Karpas-422 (cell line): Measurements from ENCODE around the gene PTPRG. TPM values are rescaled to one million over a fixed set of nuclear protein-coding genes. Genes with fewer than 3 reads are reported as not detected.

Source experiments
- DNase-seq: peaks from one replicate; pipeline ENCODE4 v3.0.0-alpha.2; 2015
- H2AFZ ChIP-seq: fragments of 200-600 bp; sonication (generic); 2 replicates; pipeline ENCODE4 v1.6.1; 2014; ENCODE audit warnings: antibody characterized with exemption, low read length, mixed read lengths
- H3K27ac ChIP-seq: fragments of 200-600 bp; sonication (generic); 2 replicates; pipeline ENCODE4 v1.5.1; 2014; ENCODE audit warnings: mild to moderate bottlenecking, low read length, moderate library complexity
- H3K27me3 ChIP-seq: fragments of 200-600 bp; sonication (generic); 2 replicates; pipeline ENCODE4 v1.6.1; 2014; ENCODE audit warnings: low read length, mixed read lengths
- H3K36me3 ChIP-seq: fragments of 200-600 bp; sonication (generic); 2 replicates; pipeline ENCODE4 v1.6.1; 2014; ENCODE audit warnings: low read length, mixed read lengths; ENCODE audit not compliant: insufficient read depth
- H3K4me1 ChIP-seq: fragments of 200-600 bp; sonication (generic); 2 replicates; pipeline ENCODE4 v1.6.1; 2014; ENCODE audit warnings: mild to moderate bottlenecking, low read length, mixed read lengths
- H3K4me2 ChIP-seq: fragments of 200-600 bp; sonication (generic); 2 replicates; pipeline ENCODE4 v1.6.1; 2014; ENCODE audit warnings: low read length, low read depth, mild to moderate bottlenecking; ENCODE audit not compliant: poor library complexity, severe bottlenecking
- H3K4me3 ChIP-seq: fragments of 200-600 bp; sonication (generic); 2 replicates; pipeline ENCODE4 v1.5.1; 2014; ENCODE audit warnings: mild to moderate bottlenecking, antibody characterized with exemption, low read length, mixed read lengths
- H3K79me2 ChIP-seq: fragments of 200-600 bp; sonication (generic); 2 replicates; pipeline ENCODE4 v1.6.1; 2014; ENCODE audit warnings: mild to moderate bottlenecking, low read length, mixed read lengths
- H3K9ac ChIP-seq: fragments of 200-600 bp; sonication (generic); 2 replicates; pipeline ENCODE4 v1.6.0; 2014; ENCODE audit warnings: low read length
- H3K9me2 ChIP-seq: fragments of 200-600 bp; sonication (generic), shearing (Covaris generic); replicated peaks from 2 replicates; pipeline ENCODE4 v1.6.0; 2014; ENCODE audit warnings: mild to moderate bottlenecking, low read length, moderate library complexity; ENCODE audit not compliant: insufficient read depth
- H3K9me3 ChIP-seq: fragments of 300-700, 200-600 bp; sonication (generic); 2 replicates; pipeline ENCODE4 v1.6.1; 2014; ENCODE audit warnings: low read length, mixed read lengths
- H4K20me1 ChIP-seq: fragments of 200-600 bp; sonication (generic); 2 replicates; pipeline ENCODE4 v1.6.1; 2014; ENCODE audit warnings: mild to moderate bottlenecking, antibody characterized with exemption, low read length, low read depth; ENCODE audit not compliant: insufficient read depth
- total RNA-seq: library from RNA; depleted of rRNA; stranded (reverse); fragments of >200 nt; shearing (Covaris generic); gene quantifications from 2 replicates; pipeline ENCODE4 v1.2.3, GENCODE V29; 2014; ENCODE audit warnings: low replicate concordance

Gene PTPRG
- total RNA-seq, 1 experiment from 2014 or later: not detected

- Histone ChIP-seq H2AFZ (no peak overlapping the region), H3K9me2 (no peaks in the 10 kb centered on the region), H3K27ac (no peak overlapping the region), H3K4me3 (no peak overlapping the region), H3K4me1 (no peaks in the 10 kb centered on the region), H3K79me2 (no peaks in the 10 kb centered on the region), H4K20me1 (no peaks in the 10 kb centered on the region), H3K4me2 (no peak overlapping the region), H3K27me3 (no peaks in the 10 kb centered on the region), H3K9ac (no peak overlapping the region), H3K9me3 (no peaks in the 10 kb centered on the region; the same call in 1 of the 2 replicates), H3K36me3 (no peaks in the 10 kb centered on the region)
- DNase-seq: no peak
Observed at GRCh38 chr3:61769266-61769990, 208.1 kb downstream of the PTPRG start.

DNA sequence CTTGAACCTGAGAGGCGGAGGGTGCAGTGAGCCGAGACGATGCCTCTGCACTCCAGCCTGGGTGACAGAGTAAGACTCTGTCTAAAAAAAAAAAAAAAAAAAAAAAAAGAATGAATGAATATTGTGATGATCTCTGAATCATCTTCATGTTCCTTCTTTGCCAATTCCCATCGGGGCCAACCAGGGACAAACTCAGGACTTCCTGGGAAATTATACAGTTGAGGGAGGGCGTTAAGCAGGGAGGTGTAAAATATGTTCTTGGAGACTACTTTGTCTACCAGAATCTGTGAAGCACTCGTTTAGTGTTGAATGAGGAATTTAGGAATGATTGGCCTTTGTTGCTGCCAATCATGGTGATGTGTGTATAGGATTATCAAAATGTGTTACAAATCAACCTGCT is 210.6 kb downstream of the PTPRG start:
- Histone ChIP-seq H3K79me2 (no peaks in the 10 kb centered on the region), H3K27ac (no peak overlapping the region), H3K9me3 (no peaks in the 10 kb centered on the region; the same call in 1 of the 2 replicates), H3K27me3 (no peaks in the 10 kb centered on the region), H3K4me3 (no peak overlapping the region), H3K4me2 (no peak overlapping the region), H3K9ac (no peak overlapping the region), H4K20me1 (no peaks in the 10 kb centered on the region), H3K4me1 (no peaks in the 10 kb centered on the region), H3K9me2 (no peaks in the 10 kb centered on the region), H3K36me3 (no peaks in the 10 kb centered on the region), H2AFZ (no peak overlapping the region)
- no peak for DNase-seq

DNA sequence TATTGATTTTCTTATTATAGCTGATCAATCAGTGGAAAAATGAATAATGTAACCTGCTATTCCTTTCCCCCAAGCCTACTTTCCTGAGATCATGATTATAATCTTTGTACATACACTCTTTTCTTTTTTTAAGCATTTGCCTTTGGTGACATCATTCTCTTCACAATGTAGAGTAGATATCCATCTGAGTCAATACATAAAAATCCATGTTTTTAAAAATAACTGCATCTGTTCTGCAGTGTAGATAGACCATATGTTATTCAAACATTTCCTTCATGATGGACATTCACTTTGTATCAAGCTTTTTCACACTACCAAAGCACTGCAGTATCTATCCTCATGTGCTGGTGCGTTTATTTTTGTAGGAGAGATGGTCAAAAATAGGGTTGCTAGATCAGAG is 211.1 kb downstream of the PTPRG start:
- no peaks in the 10 kb centered on the region for H4K20me1 ChIP-seq
- H3K9ac ChIP-seq: no peak overlapping the region
- no peak overlapping the region for H3K4me2 ChIP-seq
- H3K4me1 ChIP-seq: no peaks in the 10 kb centered on the region
- no peaks in the 10 kb centered on the region; the same call in 1 of the 2 replicates for H3K9me3 ChIP-seq
- no peaks in the 10 kb centered on the region for H3K79me2 ChIP-seq
- no peak for DNase-seq
- no peaks in the 10 kb centered on the region for H3K9me2 ChIP-seq
- no peaks in the 10 kb centered on the region for H3K36me3 ChIP-seq
- no peak overlapping the region for H3K27ac ChIP-seq
- no peaks in the 10 kb centered on the region for H3K27me3 ChIP-seq
- H2AFZ ChIP-seq: no peak overlapping the region
- no peak overlapping the region for H3K4me3 ChIP-seq

GRCh38 chr3:61774279-61774890 is 213.0 kb downstream of the PTPRG start:
- Histone ChIP-seq H4K20me1 (no peaks in the 10 kb centered on the region), H2AFZ (no peak overlapping the region), H3K27ac (no peak overlapping the region), H3K36me3 (no peaks in the 10 kb centered on the region), H3K27me3 (no peaks in the 10 kb centered on the region), H3K4me3 (no peak overlapping the region), H3K79me2 (no peaks in the 10 kb centered on the region), H3K4me2 (no peak overlapping the region), H3K9me2 (no peaks in the 10 kb centered on the region), H3K9ac (no peak overlapping the region), H3K9me3 (no peaks in the 10 kb centered on the region), H3K4me1 (no peaks in the 10 kb centered on the region)
- DNase-seq: no peak

- H3K27me3 ChIP-seq: no peaks in the 10 kb centered on the region
- H3K4me1 ChIP-seq: no peaks in the 10 kb centered on the region
- H3K36me3 ChIP-seq: no peaks in the 10 kb centered on the region
- no peak overlapping the region for H3K9ac ChIP-seq
- no peaks in the 10 kb centered on the region for H3K9me3 ChIP-seq
- H3K4me3 ChIP-seq: no peak overlapping the region
- no peaks in the 10 kb centered on the region for H4K20me1 ChIP-seq
- H3K27ac ChIP-seq: no peak overlapping the region
- H2AFZ ChIP-seq: no peak overlapping the region
- no peaks in the 10 kb centered on the region for H3K79me2 ChIP-seq
- H3K9me2 ChIP-seq: no peaks in the 10 kb centered on the region
- no peak overlapping the region for H3K4me2 ChIP-seq
- DNase-seq: no peak
Observed at GRCh38 chr3:61776390-61776789, 215.0 kb downstream of the PTPRG start.

DNA sequence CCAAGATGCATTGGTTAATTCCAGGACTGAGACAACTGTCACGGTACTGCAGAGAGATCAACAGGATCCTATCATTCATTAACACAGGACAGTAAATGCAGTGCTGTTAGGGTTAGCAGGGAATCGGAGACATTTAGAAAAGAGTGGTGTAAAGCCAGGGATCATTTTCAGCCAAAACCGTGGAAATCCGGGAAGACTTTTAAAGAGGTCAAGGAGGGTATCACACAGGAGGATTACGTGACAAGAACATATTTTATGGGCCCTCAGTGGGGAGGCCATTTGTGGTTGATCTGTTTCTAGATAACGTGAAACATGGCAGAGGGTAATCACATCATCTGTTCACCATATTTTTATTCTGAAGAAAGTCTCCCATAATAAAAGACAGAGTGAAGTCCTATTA is 216.1 kb downstream of the PTPRG start:
- H3K4me1 ChIP-seq: no peaks in the 10 kb centered on the region
- no peak overlapping the region for H2AFZ ChIP-seq

DNA sequence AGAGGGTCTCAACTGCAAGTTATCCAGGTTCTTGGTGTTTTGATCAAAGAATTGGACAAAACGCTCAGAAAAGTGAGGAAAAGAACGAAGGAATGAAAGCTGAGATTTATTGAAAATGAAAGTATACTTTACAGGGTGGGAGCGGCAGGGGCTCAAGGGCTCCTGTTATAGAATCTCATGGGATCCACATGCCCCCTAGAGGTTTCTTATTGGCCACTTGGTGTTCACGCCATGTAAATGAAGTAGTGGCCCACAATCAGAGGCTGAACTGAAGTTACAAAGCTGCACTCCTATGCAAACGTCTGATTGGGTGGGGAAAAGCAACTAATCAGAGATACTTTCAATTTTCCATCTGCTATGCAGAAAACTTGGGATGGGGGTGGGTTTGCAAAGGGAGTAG is 216.7 kb downstream of the PTPRG start:
- Histone ChIP-seq H3K9ac (no peak overlapping the region), H3K4me3 (no peak overlapping the region), H3K9me2 (no peaks in the 10 kb centered on the region), H3K27me3 (no peaks in the 10 kb centered on the region), H3K9me3 (no peaks in the 10 kb centered on the region), H4K20me1 (no peaks in the 10 kb centered on the region), H3K79me2 (no peaks in the 10 kb centered on the region), H3K27ac (no peak overlapping the region), H2AFZ (no peak overlapping the region), H3K4me2 (no peak overlapping the region), H3K36me3 (no peaks in the 10 kb centered on the region), H3K4me1 (no peaks in the 10 kb centered on the region)
- no peak for DNase-seq

More for the DNA sequence above, 216.1 kb downstream of the PTPRG start:
- H3K9me3 ChIP-seq: no peaks in the 10 kb centered on the region
- no peaks in the 10 kb centered on the region for H3K79me2 ChIP-seq
- H3K27me3 ChIP-seq: no peaks in the 10 kb centered on the region
- no peak overlapping the region for H3K4me3 ChIP-seq
- H3K9me2 ChIP-seq: no peaks in the 10 kb centered on the region
- H3K27ac ChIP-seq: no peak overlapping the region
- no peak overlapping the region for H3K4me2 ChIP-seq
- no peak for DNase-seq
- no peak overlapping the region for H3K9ac ChIP-seq
- H4K20me1 ChIP-seq: no peaks in the 10 kb centered on the region
- no peaks in the 10 kb centered on the region for H3K36me3 ChIP-seq

GRCh38 chr3:61780016-61780415 is 218.6 kb downstream of the PTPRG start:
- no peaks in the 10 kb centered on the region for H3K9me3 ChIP-seq
- no peaks in the 10 kb centered on the region for H3K9me2 ChIP-seq
- H4K20me1 ChIP-seq: no peaks in the 10 kb centered on the region
- no peaks in the 10 kb centered on the region for H3K79me2 ChIP-seq
- H3K4me3 ChIP-seq: no peak overlapping the region
- H3K4me2 ChIP-seq: no peak overlapping the region
- H3K4me1 ChIP-seq: no peaks in the 10 kb centered on the region
- H3K27me3 ChIP-seq: no peaks in the 10 kb centered on the region
- no peak overlapping the region for H3K9ac ChIP-seq
- H3K27ac ChIP-seq: no peak overlapping the region
- H3K36me3 ChIP-seq: no peaks in the 10 kb centered on the region
- no peak overlapping the region for H2AFZ ChIP-seq
- no peak for DNase-seq
